SIG-M5 treated with dmso at 0.1 percent for 504 hours (cell line): ENCODE results near the gene SYNDIG1L.
"Not testable (repeated sequence)": the region's sequence is repeated elsewhere in the genome, so short reads cannot be mapped to it uniquely, and the experiment has no call there.

Source experiments
- DNase-seq: peaks from one replicate; lab custom pipeline; 2025; ENCODE audit not compliant: unreplicated experiment; lab: John Stamatoyannopoulos, UW

The SYNDIG1L gene

DNA sequence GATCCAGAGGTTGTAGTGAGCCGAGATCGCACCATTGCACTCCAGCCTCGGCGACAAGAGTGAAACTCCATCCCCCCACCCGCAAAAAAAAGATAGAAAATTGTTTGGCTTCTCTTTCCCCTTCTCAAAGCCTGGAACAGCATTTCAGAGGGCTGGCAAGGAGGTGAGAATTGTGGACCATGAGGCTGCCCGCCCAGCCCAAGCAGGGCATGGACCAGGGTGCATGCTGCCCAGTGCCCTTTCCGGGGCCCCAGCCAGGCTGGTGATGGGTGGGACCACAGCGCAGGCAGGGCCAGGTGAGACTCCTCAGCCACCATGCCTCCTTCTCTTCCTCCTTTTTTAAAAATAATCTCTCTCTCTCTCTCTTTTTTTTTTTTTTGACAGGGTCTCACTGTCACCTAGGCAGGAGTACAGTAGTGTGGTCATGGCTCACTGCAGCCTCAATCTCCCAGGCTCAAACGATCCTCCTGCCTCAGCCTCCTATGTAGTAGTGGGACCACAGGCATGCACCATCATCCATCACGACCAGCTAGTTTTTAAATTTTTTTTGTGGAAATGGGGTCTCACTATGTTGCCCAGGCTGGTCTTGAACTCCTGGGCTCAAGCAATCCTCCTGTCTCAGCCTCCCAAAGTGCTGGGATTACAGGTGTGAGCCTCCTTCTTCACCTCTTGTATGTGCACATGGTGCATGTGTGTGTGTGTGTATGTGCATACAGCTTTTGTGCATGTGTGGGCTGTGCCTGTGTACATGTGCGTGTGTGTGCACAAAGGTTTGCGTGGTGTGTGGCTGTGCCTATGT, 22.2 kb downstream of the SYNDIG1L start:
- no peak for DNase-seq

DNA sequence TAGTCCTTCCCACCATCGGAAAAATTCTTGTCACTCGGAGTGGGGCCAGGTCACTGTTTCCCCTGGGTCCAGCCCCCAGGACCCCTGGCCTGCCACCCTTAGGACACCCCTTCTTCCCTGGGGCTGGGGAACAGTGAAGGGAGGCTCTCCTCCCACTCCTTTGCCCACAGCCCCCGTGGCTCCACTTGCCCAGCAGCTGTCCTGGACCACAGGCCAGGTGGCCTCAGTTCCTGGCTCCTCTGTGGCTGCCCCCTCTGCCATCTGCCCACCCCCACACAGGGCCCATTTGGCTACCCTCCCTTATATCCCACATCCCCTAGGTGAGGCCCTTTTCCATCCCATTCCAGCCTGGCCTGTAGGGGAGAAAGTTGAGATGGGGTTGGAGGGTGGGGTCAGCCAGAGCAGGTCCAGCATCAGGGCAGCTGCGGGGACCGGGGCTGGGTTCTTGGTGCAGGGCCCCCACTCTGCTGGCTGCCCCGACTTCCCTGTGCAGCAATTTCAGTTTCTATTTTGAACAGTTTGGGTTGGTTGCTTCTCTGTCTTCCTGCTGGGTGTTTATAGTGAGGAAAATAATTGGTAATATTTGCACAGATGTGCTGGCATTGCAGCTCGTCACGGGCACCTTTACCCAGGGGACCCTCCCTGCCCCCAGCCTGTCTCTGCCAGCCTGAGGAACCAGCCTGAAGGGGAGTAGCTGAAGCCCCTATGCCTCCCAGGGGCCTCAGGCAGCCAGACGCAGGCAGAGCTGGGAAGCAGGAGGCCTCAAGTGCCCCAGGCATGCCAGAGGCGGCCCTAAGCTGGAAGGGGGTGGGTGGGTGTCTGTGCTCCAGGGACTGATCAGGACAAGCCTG, 23.4 kb downstream of the SYNDIG1L start:
- no peak for DNase-seq

DNA sequence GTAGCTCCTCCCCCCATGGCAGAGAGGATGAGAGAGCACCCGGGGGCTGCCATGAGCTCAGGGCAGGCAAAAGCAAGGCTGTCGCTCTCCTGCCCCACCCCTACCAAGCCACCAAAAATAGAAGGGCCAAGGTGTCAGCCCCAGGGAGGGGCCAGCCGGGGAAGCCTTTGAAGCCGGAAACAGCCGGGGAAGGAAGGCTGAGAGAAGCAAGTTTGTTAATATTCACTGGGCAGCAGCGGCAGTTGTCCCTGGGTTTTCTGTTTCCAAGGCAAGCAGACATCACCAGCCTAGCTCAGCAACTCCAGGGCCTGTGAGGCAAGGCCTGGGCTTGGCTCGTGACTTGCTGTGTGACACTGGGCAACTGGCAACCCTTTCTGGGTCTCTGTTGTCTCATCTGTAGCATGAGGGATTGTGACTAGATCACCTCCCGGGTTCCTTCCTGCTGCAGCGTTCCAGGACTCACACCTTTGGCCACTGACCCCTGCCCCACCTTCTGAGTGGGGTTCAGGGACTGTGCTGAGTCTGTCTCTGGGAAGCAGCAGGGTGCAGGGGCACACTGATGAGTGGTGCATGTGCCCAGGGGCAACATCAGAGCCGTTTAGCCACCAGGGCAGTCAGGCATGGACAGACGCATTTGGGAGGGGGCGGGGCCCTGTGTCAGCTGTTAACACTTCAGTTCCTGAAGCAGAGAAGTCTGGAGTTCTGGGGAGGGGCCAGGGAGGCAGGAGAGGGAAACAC, 24.3 kb downstream of the SYNDIG1L start:
- no peak for DNase-seq

DNA sequence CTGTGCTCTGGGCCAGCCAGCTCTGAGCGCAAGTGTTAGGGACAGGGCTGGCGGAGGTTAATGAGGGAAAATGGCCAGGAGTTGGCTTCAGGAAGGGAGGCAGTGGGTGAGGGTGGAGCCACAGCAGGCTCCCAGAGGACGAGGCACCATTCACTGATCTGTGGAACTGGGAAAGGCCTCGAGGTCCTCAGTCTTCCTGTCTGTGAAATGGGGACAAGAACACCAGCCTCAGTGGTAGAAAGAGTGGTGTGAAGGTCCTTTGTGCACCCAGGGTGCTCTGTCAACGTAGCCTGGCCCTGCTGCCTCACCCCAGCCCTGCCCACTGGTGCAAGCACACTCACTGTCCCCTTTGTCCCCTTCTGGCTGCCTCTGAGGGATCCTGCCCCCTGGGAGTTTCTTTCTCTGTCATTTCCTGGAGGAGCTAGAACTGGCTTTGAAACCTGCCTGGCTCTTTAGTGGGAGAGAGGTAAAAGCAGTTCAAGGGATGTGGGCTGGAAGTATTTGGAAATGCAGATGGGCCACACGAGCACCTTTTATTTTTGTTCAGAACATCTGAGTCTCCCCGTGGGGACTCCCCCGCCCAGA, 25.0 kb downstream of the SYNDIG1L start:
- DNase-seq = no peak

DNA sequence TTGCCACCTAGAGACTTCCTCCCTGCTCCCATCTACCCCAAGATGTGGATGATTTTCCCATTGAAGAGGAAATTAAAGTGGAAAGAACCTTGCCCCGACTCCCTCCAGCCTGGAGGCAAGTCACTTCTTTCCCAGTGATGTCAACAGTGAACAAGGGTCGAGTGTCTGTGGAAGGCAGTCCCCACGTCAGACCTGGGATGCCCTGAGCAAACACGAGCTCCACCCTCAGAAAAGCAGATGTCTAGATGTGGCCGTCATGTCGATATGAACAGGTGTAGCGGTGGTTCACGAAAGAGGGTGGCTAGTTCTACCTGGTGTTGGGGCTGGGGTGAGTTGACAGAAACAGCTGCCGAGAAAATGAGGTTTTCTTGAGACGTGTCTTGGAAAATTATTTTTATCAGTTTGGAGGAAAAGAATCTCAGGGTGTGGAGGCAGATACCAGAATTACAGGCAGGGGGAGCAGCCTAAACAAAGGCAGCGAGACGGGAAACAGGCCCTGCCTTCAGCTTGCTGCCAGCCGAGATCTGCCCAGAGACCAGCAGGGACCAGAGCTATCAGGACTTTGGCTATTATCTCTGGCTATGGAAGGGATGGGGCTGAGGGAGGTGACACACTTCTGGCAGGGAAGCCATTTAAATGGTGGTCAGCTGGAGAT, 25.9 kb downstream of the SYNDIG1L start:
- DNase-seq = no peak

DNA sequence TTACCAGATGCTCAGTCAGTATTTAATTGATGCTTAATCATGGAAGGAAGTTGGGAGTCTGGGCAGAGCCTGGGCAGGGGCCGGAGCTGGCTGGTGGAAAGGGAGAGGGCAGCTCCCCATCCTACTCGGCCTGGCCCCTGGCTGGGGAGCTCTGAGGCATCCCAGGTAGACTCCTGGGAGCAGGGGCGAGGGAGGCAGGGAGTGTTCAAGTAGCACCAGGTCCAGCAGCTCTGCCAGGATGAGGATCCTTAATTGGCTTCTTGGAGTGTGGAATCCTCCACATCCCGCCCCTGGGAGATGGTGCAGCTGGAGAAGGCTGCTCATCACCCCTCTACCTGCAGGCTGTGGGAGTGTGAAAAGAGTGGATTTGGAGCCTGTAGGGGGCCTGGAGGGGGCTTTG, 30.9 kb downstream of the SYNDIG1L start:
- no peak for DNase-seq

DNA sequence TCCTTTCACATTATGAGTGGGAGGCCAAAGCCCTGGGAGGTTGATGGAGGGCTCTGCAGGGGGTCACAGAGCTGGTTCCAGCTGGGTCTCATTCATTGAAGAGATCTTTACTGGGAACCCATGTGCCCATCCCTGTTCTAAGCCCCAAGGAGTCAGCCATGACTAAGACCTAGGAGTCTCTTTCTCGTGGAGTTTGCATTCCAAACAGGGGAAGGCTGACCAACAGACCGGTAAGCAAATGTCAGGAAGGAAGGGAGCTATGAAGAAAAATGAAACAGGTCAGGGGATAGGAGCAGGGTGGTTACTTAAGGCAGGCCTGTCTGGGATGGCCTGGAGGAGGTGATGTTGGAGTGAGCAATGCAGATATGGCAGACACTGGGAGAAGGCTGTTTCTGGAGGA, 31.5 kb downstream of the SYNDIG1L start:
- no peak for DNase-seq

DNA sequence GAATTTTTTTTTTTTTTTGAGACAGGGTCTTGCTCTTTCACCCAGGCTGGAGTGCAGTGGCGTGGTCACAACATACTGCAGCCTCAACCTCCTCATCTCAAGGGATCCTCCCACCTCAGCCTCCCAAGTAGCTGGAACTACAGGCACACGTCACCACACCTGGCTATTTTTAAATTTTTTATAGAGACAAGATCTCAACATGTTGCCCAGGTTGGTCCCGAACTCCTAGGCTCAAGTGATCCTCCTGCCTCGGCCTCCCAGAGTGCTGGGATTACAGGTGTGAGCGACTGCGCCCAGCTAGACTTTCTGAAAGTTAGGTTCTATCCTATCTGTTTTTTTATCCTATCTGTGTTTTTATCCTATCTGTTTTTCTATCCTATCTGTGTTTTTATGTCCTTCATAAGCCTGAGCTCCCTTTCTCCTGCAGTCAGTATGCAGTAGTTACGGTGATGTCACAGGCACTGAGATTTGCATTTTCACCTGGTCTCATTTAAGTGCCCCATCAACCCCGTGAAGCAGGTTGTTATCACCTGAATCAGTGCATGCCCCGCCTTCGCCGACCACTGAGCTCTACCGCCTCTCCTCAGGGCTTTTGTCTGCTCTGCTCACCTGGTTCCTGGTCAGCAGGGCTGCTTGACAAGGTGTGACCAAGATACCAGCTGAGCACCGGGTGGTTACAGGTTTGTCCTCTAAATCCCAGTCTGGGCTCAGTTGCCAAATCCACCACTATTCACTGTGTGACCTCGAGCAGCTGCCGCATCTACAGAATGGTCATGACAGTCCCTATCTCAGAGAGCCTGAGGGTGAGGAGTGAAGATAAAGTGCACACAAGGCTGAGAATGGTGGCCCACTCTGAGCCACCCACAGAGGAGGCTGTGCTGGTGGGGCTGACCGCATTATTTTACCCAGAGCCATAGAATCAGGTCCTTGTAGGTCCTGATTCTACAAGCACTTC, 33.1 kb downstream of the SYNDIG1L start:
- no peak for DNase-seq

DNA sequence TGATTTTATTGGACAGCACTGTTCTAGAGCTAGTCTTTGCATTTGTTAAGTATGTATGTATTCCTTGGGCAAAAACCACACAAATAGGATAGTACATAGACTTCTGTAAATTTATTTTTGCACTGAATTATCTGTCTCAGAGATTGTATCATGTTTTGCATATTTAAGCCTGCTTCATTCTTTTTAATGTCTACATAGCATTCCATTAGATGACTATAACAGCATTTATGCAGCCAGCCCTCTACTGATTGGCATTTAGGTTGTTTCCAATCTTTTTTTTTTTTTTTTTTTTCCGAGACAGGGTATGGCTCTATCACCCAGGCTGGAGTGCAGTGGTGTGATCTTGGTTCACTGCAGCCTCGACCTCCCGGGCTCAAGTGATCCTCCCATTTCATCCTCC, 34.5 kb downstream of the SYNDIG1L start:
- DNase-seq = no peak

DNA sequence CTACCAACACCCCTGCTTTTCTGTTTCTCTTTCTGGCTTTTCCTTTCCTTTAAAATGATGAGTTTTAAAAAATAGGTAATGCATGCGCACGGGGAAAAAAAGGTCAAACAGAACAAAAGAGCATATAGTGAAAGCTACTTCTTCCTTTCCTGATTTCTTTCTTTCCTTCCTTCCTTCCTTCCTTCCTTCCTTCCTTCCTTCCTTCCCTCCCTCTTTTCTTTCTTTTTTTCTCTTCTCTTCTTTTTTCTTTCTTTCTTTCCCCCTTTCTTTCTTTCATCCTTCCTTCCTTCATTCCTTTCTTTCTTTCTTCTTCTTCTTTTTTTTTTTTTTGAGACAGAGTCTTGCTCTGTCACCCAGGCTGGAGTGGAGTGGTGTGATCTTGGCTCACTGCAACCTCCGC, 35.5 kb downstream of the SYNDIG1L start:
- DNase-seq = not testable (repeated sequence)

DNA sequence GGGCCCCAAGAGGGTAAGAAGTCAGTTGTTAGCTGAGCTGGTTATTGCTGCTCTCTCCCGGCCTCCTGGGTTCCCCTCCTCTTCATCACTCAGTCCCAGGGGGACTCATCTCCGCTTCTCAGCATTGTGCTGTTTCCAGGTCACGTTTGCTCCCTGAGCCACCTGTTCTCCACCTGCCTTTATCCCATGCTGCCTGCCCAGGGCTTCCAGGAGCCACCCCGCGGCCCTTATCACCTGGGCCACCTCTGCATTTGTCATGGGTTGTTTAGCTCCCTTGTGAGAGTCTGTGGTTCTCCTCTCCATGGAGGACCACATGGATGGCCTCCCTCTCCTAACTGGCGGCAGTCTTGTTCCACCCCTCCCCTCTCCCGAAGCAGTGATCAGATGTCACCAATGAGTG, 36.0 kb downstream of the SYNDIG1L start:
- no peak for DNase-seq

DNA sequence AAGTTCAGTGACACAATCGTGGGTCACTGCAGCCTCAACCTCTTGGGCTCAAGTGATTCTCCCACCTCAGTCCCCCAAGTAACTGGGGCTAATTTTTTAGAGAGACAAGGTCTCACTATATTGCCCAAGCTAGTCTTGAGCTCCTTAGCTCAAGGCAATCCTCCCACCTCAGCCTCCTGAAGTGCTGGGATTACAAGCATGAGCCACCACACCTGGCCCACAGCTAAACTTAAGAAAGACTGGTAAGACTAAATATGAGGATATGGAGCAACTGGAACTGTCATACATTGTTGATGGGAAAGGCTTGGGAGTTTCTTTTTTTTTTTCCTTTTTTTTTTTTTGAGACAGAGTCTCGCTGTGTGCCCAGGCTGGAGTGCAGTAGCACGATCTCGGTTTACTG, 43.8 kb downstream of the SYNDIG1L start:
- no peak for DNase-seq

DNA sequence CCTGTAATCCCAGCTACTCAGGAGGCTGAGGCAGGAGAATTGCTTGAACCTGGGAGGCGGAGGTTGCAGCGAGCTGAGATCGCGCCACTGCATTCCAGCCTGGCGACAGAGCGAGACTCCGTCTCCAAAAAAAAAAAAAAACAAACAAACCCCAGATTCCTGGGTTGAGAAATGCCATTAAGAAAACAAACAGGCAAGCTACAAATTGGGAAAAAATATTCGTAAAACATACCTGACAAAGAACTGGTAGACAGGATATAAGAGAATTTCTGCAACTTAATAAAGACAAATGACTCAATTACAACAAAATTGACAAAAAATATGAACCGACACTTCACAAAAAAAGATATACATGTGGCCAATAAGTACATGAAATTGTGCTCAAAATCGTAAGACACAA, 44.4 kb downstream of the SYNDIG1L start:
- DNase-seq = not testable (repeated sequence)

DNA sequence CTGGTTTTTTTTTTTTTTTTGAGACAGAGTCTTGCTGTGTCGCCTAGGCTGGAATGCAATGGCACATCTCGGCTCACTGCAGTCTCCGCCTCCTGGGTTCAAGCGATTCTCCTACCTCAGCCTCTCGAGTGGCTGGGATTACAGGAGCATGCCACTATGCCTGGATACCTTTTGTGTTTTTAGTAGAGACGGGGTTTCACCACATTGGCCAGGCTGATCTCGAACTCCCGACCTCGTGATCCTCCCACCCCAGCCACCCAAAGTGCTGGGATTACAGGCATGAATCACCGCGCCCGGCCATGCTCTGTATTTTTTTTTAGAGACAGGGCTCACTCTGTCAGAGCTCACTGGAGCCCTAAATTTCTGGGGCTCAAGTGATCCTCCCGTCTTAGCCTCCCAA, 45.2 kb downstream of the SYNDIG1L start:
- no peak for DNase-seq

DNA sequence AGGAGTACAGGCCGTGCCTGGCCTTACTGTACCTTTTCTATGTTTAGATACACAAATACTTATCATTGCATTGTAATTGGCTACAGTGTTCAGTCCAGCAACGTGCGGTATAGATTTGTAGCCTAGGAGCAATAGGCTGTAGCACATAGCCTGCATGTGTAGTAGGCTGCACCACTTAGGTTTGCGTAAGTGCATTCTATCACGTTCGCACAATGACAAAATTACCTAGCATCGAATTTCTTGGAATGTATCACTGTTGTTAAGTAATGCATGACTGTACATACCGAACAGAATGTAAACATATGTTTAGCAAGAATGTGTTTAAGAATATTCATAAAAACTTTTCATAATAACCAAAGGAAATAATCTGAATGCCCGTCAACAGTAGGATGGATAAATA, 45.8 kb downstream of the SYNDIG1L start:
- DNase-seq = no peak

DNA sequence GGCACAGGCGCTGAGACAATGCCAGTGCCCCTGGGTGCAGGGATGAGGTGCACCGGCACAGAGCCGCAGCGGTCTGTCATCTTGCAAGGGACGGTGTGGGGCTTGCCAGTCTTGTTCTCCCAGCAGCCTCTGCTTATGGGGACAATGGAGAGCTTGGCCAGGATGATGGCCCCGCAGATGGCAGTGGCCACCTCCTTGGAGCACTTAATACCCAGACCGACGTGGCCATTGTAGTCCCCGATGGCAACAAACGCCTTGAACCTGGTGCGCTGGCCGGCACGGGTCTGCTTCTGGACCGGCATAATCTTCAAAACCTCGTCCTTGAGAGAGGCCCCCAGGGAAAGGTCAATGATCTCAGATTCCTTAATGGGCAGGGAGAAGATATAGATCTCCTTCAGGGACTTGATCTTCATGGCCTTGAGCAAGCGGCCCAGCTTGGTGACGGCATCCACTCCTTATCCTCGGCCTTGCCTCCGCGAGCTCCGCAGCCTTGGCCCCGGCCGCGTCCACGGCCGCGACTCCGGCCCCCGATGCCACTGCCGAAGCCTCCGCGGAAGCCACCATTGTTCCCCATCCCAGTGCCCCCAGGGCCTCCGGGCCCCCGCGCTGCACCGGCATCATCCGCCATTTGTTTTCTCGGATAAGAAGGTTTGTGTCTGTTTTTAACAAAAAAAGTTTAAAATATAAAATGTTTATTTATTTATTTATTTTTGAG, 47.9 kb downstream of the SYNDIG1L start:
- no peak for DNase-seq

DNA sequence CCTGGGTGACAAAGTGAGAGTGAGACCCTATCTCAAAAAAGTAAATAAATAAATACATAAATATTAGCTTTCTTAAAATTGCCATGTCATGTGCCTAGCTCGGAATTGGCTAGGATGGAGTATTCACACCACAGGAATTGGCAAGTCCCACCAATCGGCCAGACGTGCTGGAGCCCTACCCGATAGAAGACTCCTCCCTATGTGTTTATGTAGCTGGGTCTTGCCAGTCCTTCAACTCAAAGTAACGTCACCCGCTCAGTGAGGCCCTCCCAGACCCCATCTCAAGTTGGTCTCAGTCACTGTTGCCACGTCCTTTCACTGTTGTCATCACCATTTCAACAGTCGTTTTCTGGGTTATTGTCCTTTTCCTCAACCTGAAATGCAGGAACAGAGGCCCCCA, 57.6 kb downstream of the SYNDIG1L start:
- DNase-seq = no peak

DNA sequence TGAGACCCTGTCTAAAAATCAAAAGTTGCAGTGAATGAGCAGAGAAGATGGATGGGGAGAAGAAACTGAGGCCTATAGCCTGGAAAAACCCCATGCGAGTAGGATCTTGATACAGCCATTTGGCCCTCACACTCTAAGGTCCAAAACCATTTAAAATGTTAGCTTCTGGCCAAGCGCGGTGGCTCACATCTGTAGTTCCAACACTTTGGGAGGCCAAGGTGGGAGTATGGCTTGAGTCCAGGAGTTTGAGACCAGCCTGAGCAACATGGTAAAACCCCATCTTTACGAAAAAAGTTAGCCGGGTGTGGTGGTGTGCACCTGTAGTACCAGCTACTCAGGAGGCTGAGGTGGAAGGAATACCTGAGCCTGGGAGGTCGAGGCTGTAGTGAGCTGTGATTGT, 58.0 kb downstream of the SYNDIG1L start:
- no peak for DNase-seq

DNA sequence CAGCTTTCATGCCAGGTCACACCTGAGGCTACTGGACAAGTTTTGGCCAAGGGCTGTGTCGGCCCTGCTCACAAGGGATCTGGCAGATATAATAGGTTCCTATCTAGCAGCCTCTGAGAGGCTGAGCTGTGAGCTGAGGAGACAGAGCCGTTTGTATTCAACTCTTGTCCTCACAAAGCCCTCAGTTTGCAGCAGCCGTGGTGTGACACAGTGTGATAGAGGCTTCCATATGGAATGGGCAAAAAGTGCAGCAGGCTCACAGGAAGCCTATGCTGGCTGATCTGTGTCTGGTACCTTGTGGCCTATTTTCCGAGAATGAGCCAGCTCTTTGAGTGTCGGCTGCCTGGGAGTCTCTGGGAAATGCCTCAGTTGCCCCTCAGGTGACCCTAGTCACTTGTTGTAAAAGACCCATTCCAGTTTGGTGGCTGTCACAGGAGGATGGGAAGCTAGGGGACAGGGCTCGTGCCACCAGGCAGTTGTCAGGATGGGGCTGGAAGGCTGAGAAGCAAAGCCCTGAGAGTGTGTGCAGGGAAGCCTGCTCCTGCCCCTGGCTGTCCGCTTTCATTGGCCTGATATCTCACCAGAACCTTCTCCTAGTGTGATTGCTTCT, 61.6 kb downstream of the SYNDIG1L start:
- no peak for DNase-seq
